H9 (cell line): ENCODE data around the gene TAF3. TPM values are rescaled to one million over a fixed set of nuclear protein-coding genes. Genes with fewer than 3 reads are reported as not detected.
"Not testable (repeated sequence)": the region's sequence is repeated elsewhere in the genome, so short reads cannot be mapped to it uniquely, and the experiment has no call there.

Experiments used
- DNase-seq: peaks from one replicate; pipeline ENCODE4 v3.0.0-alpha.2; 2017
- H2AFZ ChIP-seq: one replicate; pipeline ENCODE4 v1.6.1; 2013; ENCODE audit warnings: mild to moderate bottlenecking, low read length, control low read depth, moderate library complexity
- H2AK5ac ChIP-seq: 2 replicates; pipeline ENCODE4 v1.6.1; 2013; ENCODE audit warnings: low read length, control low read depth, mixed read lengths; ENCODE audit not compliant: insufficient read length
- H2BK120ac ChIP-seq: one replicate; pipeline ENCODE4 v1.6.1; 2013; ENCODE audit warnings: low read depth, mild to moderate bottlenecking, low read length, control low read depth, inconsistent platforms; ENCODE audit not compliant: poor library complexity, severe bottlenecking
- H2BK12ac ChIP-seq: 2 replicates; pipeline ENCODE4 v1.6.1; 2013; ENCODE audit warnings: low read length, control low read depth, mixed read lengths, low read depth; ENCODE audit not compliant: insufficient read length
- H2BK15ac ChIP-seq: 2 replicates; pipeline ENCODE4 v1.6.1; 2013; ENCODE audit warnings: low read depth, low read length, control low read depth
- H2BK20ac ChIP-seq: one replicate; pipeline ENCODE4 v1.6.1; 2013; ENCODE audit warnings: low read depth, mild to moderate bottlenecking, low read length, control low read depth, inconsistent platforms; ENCODE audit not compliant: poor library complexity, severe bottlenecking
- H2BK5ac ChIP-seq: 2 replicates; pipeline ENCODE4 v1.6.1; 2013; ENCODE audit warnings: low read length, control low read depth, mixed read lengths; ENCODE audit not compliant: insufficient read length
- H3K14ac ChIP-seq: 2 replicates; pipeline ENCODE4 v1.6.1; 2013; ENCODE audit warnings: low read length, control low read depth; ENCODE audit not compliant: insufficient read depth
- H3K18ac ChIP-seq: 2 replicates; pipeline ENCODE4 v1.6.1; 2013; ENCODE audit warnings: low read depth, mild to moderate bottlenecking, mixed read lengths, low read length, control low read depth; ENCODE audit not compliant: insufficient read length
- H3K23ac ChIP-seq: 2 replicates; pipeline ENCODE4 v1.6.1; 2013; ENCODE audit warnings: low read length, control low read depth, mixed read lengths, low read depth; ENCODE audit not compliant: insufficient read length
- H3K23me2 ChIP-seq: 2 replicates; pipeline ENCODE4 v1.6.1; 2013; ENCODE audit warnings: low read depth, mild to moderate bottlenecking, mixed read lengths, low read length, control low read depth; ENCODE audit not compliant: insufficient read length, poor library complexity, severe bottlenecking
- H3K27ac ChIP-seq: 2 replicates; pipeline ENCODE4 v1.5.1; 2013; ENCODE audit warnings: low read length, control low read depth, mixed read lengths, low read depth; ENCODE audit not compliant: insufficient read length
- H3K27me3 ChIP-seq: 2 replicates; pipeline ENCODE4 v1.6.1; 2013; ENCODE audit warnings: low read length, control low read depth, inconsistent platforms; ENCODE audit not compliant: insufficient read depth
- H3K4ac ChIP-seq: 2 replicates; pipeline ENCODE4 v1.6.1; 2013; ENCODE audit warnings: low read depth, mild to moderate bottlenecking, control low read depth, inconsistent platforms, low read length, moderate library complexity
- H3K4me1 ChIP-seq: 2 replicates; pipeline ENCODE4 v1.6.1; 2013; ENCODE audit warnings: low read length, control low read depth, inconsistent platforms; ENCODE audit not compliant: insufficient read depth
- H3K4me2 ChIP-seq: 2 replicates; pipeline ENCODE4 v1.6.1; 2013; ENCODE audit warnings: low read length, control low read depth, mixed read lengths; ENCODE audit not compliant: insufficient read length, insufficient read depth
- H3K56ac ChIP-seq: 2 replicates; pipeline ENCODE4 v1.6.1; 2013; ENCODE audit warnings: low read depth, mild to moderate bottlenecking, mixed read lengths, low read length, control low read depth; ENCODE audit not compliant: insufficient read length
- H3K79me1 ChIP-seq: 2 replicates; pipeline ENCODE4 v1.6.1; 2013; ENCODE audit warnings: low read depth, mild to moderate bottlenecking, moderate library complexity, low read length, control low read depth, inconsistent platforms; ENCODE audit not compliant: insufficient read depth, poor library complexity, severe bottlenecking
- H3K79me2 ChIP-seq: 2 replicates; pipeline ENCODE4 v1.6.1; 2013; ENCODE audit warnings: low read length, control low read depth, inconsistent platforms; ENCODE audit not compliant: insufficient read depth
- H3K9ac ChIP-seq: 2 replicates; pipeline ENCODE4 v1.6.1; 2013; ENCODE audit warnings: low read length, control low read depth, mixed read lengths; ENCODE audit not compliant: insufficient read length; ENCODE audit errors: extremely low read depth
- H3K9me3 ChIP-seq: one replicate; pipeline ENCODE4 v1.6.1; 2013; ENCODE audit warnings: low read depth, low read length, inconsistent platforms; ENCODE audit not compliant: control insufficient read depth
- H3T11ph ChIP-seq: one replicate; pipeline ENCODE4 v1.6.1; 2013; ENCODE audit warnings: mild to moderate bottlenecking, low read length, control low read depth, inconsistent platforms
- H4K20me1 ChIP-seq: one replicate; pipeline ENCODE4 v1.6.1; 2013; ENCODE audit not compliant: control insufficient read depth, insufficient read length, insufficient read depth
- H4K5ac ChIP-seq: 2 replicates; pipeline ENCODE4 v1.6.1; 2013; ENCODE audit warnings: low read depth, mild to moderate bottlenecking, mixed read lengths, low read length, control low read depth; ENCODE audit not compliant: insufficient read length
- H4K8ac ChIP-seq: replicated peaks from 2 replicates; pipeline ENCODE4 v1.6.1; 2013; ENCODE audit warnings: low read length, control low read depth, mixed read lengths, low read depth; ENCODE audit not compliant: insufficient read length
- H4K91ac ChIP-seq: 2 replicates; pipeline ENCODE4 v1.6.1; 2013; ENCODE audit warnings: low read depth, mild to moderate bottlenecking, moderate library complexity, mixed read lengths, low read length, control low read depth; ENCODE audit not compliant: insufficient read length
- H3K27ac Mint-ChIP-seq, 3 experiments: 2 replicates in 2 of 3; 3 replicates in 1 of 3; pipeline ENCODE4 v1.8.0; 2020 to 2021; ENCODE audit warnings: mixed read lengths in 3 of 3, mild to moderate bottlenecking in 1 of 3, moderate library complexity in 1 of 3
- H3K27me3 Mint-ChIP-seq: 2 replicates; pipeline ENCODE4 v1.8.0; 2021; ENCODE audit warnings: low read depth, mild to moderate bottlenecking, moderate library complexity, mixed read lengths
- H3K36me3 Mint-ChIP-seq, 3 experiments: 2 replicates in 2 of 3; 3 replicates in 1 of 3; pipeline ENCODE4 v1.8.0; 2020 to 2021; ENCODE audit warnings: low read depth in 3 of 3, mixed read lengths in 3 of 3; ENCODE audit not compliant: insufficient read depth in 1 of 3
- H3K4me1 Mint-ChIP-seq, 2 experiments: 2 replicates each; pipeline ENCODE4 v1.8.0; 2020; ENCODE audit warnings: mixed read lengths in 2 of 2
- H3K4me3 Mint-ChIP-seq, 2 experiments: 2 replicates in 1 of 2; 3 replicates in 1 of 2; pipeline ENCODE4 v1.8.0; 2020 to 2021; ENCODE audit warnings: mild to moderate bottlenecking in 2 of 2, mixed read lengths in 2 of 2, moderate library complexity in 1 of 2
- H3K9me3 Mint-ChIP-seq, 2 experiments: 2 replicates in 1 of 2; 3 replicates in 1 of 2; pipeline ENCODE4 v1.8.0; 2020; ENCODE audit warnings: mild to moderate bottlenecking in 2 of 2, mixed read lengths in 2 of 2, moderate library complexity in 1 of 2
- WGBS: extraction: QIAGEN DNeasy Blood & Tissue Kit; methylation state at CpG from one replicate; pipeline ENCODE4 v1.1.7; 2013; ENCODE audit warnings: missing lambda C conversion rate, low lambda C conversion rate, mixed read lengths; ENCODE audit not compliant: insufficient read length; ENCODE audit errors: extremely low coverage; 5-methylcytosine and 5-hydroxymethylcytosine counted together
- total RNA-seq: library from RNA; stranded (reverse); gene quantifications from 2 replicates; pipeline ENCODE4 v1.2.1, GENCODE V29; 2021
- TF ChIP-seq, protein P1 (sequence below): fragments of 200-600 bp; sonication (generic); conservative IDR thresholded peaks from 3 replicates; pipeline ENCODE4 v1.8.0; 2021; ENCODE audit warnings: antibody characterized with exemption, mild to moderate bottlenecking

The TAF3 gene
- total RNA-seq, 1 experiment from 2014 or later = 10.2 TPM

DNA sequence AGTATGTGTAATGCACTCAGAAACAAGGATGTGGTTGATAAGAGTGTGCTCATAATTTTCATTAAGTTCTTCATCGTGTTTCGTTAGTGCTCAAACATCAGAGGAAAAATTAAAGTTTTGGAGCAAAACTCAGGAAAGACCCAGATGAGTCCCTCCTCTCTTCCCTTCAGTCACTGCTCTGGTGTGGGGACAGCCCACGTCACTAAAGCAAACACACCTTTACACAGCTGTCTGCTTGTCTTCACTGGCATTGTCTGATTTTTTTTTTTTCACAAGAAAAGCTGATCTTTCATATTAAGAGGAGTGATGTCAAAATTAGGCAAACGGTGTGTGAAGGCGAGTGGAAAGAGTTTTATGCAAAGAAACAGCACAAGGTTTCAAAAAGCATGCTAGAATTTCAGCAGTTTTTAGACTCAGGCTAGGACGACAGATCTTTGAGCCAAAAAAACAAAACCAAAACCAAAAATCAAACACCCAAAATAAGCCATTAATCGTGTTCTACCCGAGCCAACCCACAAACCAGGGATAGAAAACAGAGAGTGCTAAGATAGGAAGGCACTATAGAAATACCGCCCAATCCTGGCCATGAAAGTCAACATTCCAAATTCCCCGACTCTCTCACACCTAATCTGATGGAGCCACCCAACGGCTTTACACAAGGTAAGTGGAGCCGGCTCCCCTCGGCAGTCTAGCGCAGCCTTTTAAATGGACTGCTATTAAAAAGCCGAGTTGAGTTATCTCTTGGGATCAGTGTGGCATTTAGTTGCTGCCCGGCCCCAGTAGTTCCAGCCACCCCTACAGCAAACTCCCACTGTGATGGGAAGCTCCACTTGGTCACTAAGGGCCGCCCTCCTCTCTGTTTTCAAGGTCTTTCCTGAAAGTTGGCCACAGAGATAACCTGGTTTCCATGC is 208.3 kb downstream of the TAF3 start:
- Mint-ChIP-seq H3K4me3 (no peak overlapping the region), H3K36me3 (no peaks in the 10 kb centered on the region), H3K9me3 (no peaks in the 10 kb centered on the region), H3K27me3 (peaks cover 40% of the 10 kb centered on the region), H3K4me1 (peaks cover 0 to 5% of the 10 kb centered on the region in 2 experiments; a peak in 1 of 4 replicates), H3K27ac (no peak overlapping the region)
- Histone ChIP-seq H3K4me2 (no peak overlapping the region), H3T11ph (no peak overlapping the region), H4K20me1 (no peaks in the 10 kb centered on the region), H2BK20ac (no peak overlapping the region), H3K18ac (no peak overlapping the region), H3K79me2 (no peaks in the 10 kb centered on the region), H2BK120ac (no peak overlapping the region), H2BK12ac (no peak overlapping the region), H3K4ac (no peak overlapping the region), H4K91ac (no peak overlapping the region), H3K23me2 (no peaks in the 10 kb centered on the region), H3K9me3 (no peaks in the 10 kb centered on the region), H2AFZ (no peak overlapping the region), H2BK15ac (no peak overlapping the region), H3K4me1 (no peaks in the 10 kb centered on the region; the same call in 1 of the 2 replicates), H3K27ac (no peak overlapping the region), H3K14ac (no peak overlapping the region), H4K5ac (no peak overlapping the region), H3K9ac (no peak overlapping the region), H4K8ac (no peak overlapping the region), H3K56ac (no peak overlapping the region), H3K23ac (no peak overlapping the region), H3K79me1 (no peaks in the 10 kb centered on the region), H3K27me3 (no peaks in the 10 kb centered on the region), H2AK5ac (no peak overlapping the region), H2BK5ac (no peak overlapping the region)
- TF ChIP-seq, protein P1, sequence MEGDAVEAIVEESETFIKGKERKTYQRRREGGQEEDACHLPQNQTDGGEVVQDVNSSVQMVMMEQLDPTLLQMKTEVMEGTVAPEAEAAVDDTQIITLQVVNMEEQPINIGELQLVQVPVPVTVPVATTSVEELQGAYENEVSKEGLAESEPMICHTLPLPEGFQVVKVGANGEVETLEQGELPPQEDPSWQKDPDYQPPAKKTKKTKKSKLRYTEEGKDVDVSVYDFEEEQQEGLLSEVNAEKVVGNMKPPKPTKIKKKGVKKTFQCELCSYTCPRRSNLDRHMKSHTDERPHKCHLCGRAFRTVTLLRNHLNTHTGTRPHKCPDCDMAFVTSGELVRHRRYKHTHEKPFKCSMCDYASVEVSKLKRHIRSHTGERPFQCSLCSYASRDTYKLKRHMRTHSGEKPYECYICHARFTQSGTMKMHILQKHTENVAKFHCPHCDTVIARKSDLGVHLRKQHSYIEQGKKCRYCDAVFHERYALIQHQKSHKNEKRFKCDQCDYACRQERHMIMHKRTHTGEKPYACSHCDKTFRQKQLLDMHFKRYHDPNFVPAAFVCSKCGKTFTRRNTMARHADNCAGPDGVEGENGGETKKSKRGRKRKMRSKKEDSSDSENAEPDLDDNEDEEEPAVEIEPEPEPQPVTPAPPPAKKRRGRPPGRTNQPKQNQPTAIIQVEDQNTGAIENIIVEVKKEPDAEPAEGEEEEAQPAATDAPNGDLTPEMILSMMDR = no peak
- DNase-seq = no peak
- no CpG with 5 or more reads among the region's 17 CpGs for WGBS

DNA sequence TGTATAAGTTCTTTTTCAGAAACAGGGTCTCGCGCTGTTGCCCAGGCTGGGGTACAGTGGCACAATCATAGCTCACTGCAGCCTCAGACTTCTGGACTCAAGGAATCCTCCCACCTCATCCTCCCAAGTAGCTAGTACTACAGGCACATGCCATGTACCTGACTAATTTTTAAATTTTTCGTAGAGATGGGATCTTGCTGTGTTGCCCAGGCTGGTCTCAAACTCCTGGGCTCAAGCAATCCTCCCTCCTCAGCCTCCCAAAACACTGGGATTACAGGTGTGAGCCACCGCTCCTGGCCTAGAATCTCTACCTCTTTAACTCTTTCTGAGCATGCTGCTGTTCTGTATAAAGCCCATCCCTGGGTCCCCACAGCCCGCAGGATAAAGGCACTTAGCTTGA is 212.9 kb downstream of the TAF3 start:
- H3K4me2 ChIP-seq, H3K27ac Mint-ChIP-seq, H3K9me3 Mint-ChIP-seq, H3K36me3 Mint-ChIP-seq, H3K4me1 ChIP-seq, H3K9me3 ChIP-seq, H3K56ac ChIP-seq, H4K91ac ChIP-seq, H4K8ac ChIP-seq, H3K18ac ChIP-seq, H2BK12ac ChIP-seq, H3K23me2 ChIP-seq, H2BK15ac ChIP-seq, H3K9ac ChIP-seq, H2BK5ac ChIP-seq, H3K4me3 Mint-ChIP-seq, DNase-seq, H3K23ac ChIP-seq, H3K14ac ChIP-seq, H4K5ac ChIP-seq, H2BK120ac ChIP-seq, H3K79me1 ChIP-seq, H4K20me1 ChIP-seq, H3K4ac ChIP-seq, H3K27ac ChIP-seq, H3K79me2 ChIP-seq, H2AFZ ChIP-seq, H2BK20ac ChIP-seq, H2AK5ac ChIP-seq, H3T11ph ChIP-seq: not testable (repeated sequence)
- peaks cover 77% of the 10 kb centered on the region for H3K27me3 Mint-ChIP-seq
- H3K4me1 Mint-ChIP-seq = peaks cover 7 to 17% of the 10 kb centered on the region in 2 experiments
- H3K27me3 ChIP-seq = peaks cover 37% of the 10 kb centered on the region
- WGBS = no CpG with 5 or more reads among the region's 5 CpGs
